ENCODE results near the gene UCHL1.

UCHL1 gene

DNA sequence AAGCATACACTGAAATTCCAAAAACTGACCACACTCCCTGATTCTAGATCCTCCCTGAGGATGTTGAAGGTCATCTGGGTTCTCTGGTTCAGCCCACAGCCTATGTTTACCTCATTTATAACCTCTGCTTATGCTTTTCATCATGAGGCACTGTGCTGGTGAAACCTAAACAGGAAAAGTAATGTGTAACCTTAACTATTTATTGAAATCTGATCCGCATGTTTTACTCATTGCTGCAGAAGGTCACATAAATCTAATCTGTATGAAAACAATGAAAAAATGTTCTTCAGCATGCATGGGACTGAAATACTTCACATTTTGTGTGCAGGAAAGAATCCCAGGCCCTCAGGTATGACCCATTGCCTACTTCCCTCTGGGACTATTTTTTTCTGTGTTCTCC lies 30.3 kb downstream of the UCHL1 start:
- no peak overlapping the region for H2AFZ ChIP-seq (ENCODE audit: low read depth, low read length)
- no peaks in the 10 kb centered on the region for H3K9me3 ChIP-seq (ENCODE audit: insufficient read depth, low read length)
- TF ChIP-seq EZH2phosphoT487 (IDR thresholded peaks at IDR 0.05; ENCODE audit: low read depth): no peak
- TF ChIP-seq, protein P1, sequence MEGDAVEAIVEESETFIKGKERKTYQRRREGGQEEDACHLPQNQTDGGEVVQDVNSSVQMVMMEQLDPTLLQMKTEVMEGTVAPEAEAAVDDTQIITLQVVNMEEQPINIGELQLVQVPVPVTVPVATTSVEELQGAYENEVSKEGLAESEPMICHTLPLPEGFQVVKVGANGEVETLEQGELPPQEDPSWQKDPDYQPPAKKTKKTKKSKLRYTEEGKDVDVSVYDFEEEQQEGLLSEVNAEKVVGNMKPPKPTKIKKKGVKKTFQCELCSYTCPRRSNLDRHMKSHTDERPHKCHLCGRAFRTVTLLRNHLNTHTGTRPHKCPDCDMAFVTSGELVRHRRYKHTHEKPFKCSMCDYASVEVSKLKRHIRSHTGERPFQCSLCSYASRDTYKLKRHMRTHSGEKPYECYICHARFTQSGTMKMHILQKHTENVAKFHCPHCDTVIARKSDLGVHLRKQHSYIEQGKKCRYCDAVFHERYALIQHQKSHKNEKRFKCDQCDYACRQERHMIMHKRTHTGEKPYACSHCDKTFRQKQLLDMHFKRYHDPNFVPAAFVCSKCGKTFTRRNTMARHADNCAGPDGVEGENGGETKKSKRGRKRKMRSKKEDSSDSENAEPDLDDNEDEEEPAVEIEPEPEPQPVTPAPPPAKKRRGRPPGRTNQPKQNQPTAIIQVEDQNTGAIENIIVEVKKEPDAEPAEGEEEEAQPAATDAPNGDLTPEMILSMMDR (IDR thresholded peaks at IDR 0.05; ENCODE audit: low read depth, low read length): no peak
- H3K9ac ChIP-seq (ENCODE audit: low read length): no peak overlapping the region
- H3K27ac ChIP-seq (ENCODE audit: low read length): no peak overlapping the region
- H3K27me3 ChIP-seq (ENCODE audit: low read depth, low read length): no peaks in the 10 kb centered on the region
- no peaks in the 10 kb centered on the region for H3K79me2 ChIP-seq (ENCODE audit: low read length)
- H3K4me1 ChIP-seq (ENCODE audit: low read length): no peaks in the 10 kb centered on the region
- H3K4me3 ChIP-seq (ENCODE audit: low read length): no peak overlapping the region
- no peaks in the 10 kb centered on the region for H4K20me1 ChIP-seq (ENCODE audit: insufficient read depth, low read length)
- H3K36me3 ChIP-seq (replicated peaks; ENCODE audit: low read depth, low read length): no peaks in the 10 kb centered on the region
- H3K4me2 ChIP-seq (ENCODE audit: low read length): no peak overlapping the region

- TF ChIP-seq, protein P1 (IDR thresholded peaks at IDR 0.05; ENCODE audit: low read depth, low read length): no peak
- no peak for TF ChIP-seq EZH2phosphoT487 (IDR thresholded peaks at IDR 0.05; ENCODE audit: low read depth)
- Histone ChIP-seq H3K9ac (ENCODE audit: low read length) (no peak overlapping the region), H3K27ac (ENCODE audit: low read length) (no peak overlapping the region), H3K4me1 (ENCODE audit: low read length) (no peaks in the 10 kb centered on the region), H3K36me3 (replicated peaks; ENCODE audit: low read depth, low read length) (no peaks in the 10 kb centered on the region), H2AFZ (ENCODE audit: low read depth, low read length) (no peak overlapping the region), H3K9me3 (ENCODE audit: insufficient read depth, low read length) (no peaks in the 10 kb centered on the region), H3K79me2 (ENCODE audit: low read length) (no peaks in the 10 kb centered on the region), H3K4me2 (ENCODE audit: low read length) (no peak overlapping the region), H4K20me1 (ENCODE audit: insufficient read depth, low read length) (no peaks in the 10 kb centered on the region), H3K4me3 (ENCODE audit: low read length) (no peak overlapping the region), H3K27me3 (ENCODE audit: low read depth, low read length) (no peaks in the 10 kb centered on the region)
These were observed 31.1 kb downstream of the UCHL1 start for GRCh38 chr4:41287852-41288251.

DNA sequence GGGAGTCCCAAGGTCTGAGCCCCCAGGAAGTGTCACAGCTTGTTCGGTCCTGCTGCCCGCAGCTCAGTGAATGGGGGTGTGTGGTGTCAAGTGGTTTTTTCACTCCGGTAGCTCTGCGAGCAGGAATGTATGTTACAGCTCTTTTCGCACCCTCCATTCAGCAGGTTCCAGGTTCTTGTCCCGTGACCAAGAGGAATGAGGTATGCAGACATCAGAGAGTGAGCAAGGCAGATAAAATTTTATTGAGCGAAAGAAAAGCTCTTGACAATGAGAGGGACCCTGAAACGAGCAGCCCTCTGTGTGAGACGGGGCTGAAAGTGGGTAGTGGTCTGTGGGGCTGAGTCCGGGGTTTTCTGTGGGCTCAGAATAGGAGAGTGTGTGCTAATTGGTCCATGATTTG lies 31.5 kb downstream of the UCHL1 start:
- Histone ChIP-seq H3K4me2 (ENCODE audit: low read length) (no peak overlapping the region), H3K27me3 (ENCODE audit: low read depth, low read length) (no peaks in the 10 kb centered on the region), H3K36me3 (replicated peaks; ENCODE audit: low read depth, low read length) (no peaks in the 10 kb centered on the region), H3K9me3 (ENCODE audit: insufficient read depth, low read length) (no peaks in the 10 kb centered on the region), H3K79me2 (ENCODE audit: low read length) (no peaks in the 10 kb centered on the region), H3K4me1 (ENCODE audit: low read length) (no peaks in the 10 kb centered on the region), H4K20me1 (ENCODE audit: insufficient read depth, low read length) (no peaks in the 10 kb centered on the region), H3K9ac (ENCODE audit: low read length) (no peak overlapping the region), H3K4me3 (ENCODE audit: low read length) (no peak overlapping the region), H3K27ac (ENCODE audit: low read length) (no peak overlapping the region), H2AFZ (ENCODE audit: low read depth, low read length) (no peak overlapping the region)
- no peak for TF ChIP-seq EZH2phosphoT487 (IDR thresholded peaks at IDR 0.05; ENCODE audit: low read depth)
- TF ChIP-seq, protein P1 (IDR thresholded peaks at IDR 0.05; ENCODE audit: low read depth, low read length): no peak

GRCh38 chr4:41290479-41290878 lies 33.8 kb downstream of the UCHL1 start:
- TF ChIP-seq, protein P1 (IDR thresholded peaks at IDR 0.05; ENCODE audit: low read depth, low read length): no peak
- no peak for TF ChIP-seq EZH2phosphoT487 (IDR thresholded peaks at IDR 0.05; ENCODE audit: low read depth)
- Histone ChIP-seq H3K9me3 (ENCODE audit: insufficient read depth, low read length) (peaks cover 15% of the 10 kb centered on the region), H3K36me3 (replicated peaks; ENCODE audit: low read depth, low read length) (no peaks in the 10 kb centered on the region)

More at GRCh38 chr4:41290479-41290878, 33.8 kb downstream of the UCHL1 start:
- Histone ChIP-seq H3K4me2 (ENCODE audit: low read length) (no peak overlapping the region), H4K20me1 (ENCODE audit: insufficient read depth, low read length) (no peaks in the 10 kb centered on the region), H2AFZ (ENCODE audit: low read depth, low read length) (no peak overlapping the region), H3K79me2 (ENCODE audit: low read length) (no peaks in the 10 kb centered on the region), H3K27me3 (ENCODE audit: low read depth, low read length) (no peaks in the 10 kb centered on the region), H3K27ac (ENCODE audit: low read length) (no peak overlapping the region), H3K9ac (ENCODE audit: low read length) (no peak overlapping the region), H3K4me1 (ENCODE audit: low read length) (no peaks in the 10 kb centered on the region), H3K4me3 (ENCODE audit: low read length) (no peak overlapping the region)
